ENCODE measurements around the gene TMEM176B. TPM values are rescaled to one million over a fixed set of nuclear protein-coding genes. Genes with fewer than 3 reads are reported as not detected.

TMEM176B gene
- total and polyA plus RNA-seq, 3 donors from 2014 or later = 3.9 to 69.3 (median 6.6) TPM

- Histone ChIP-seq H3K36me3 (ENCODE audit: low read depth, missing control alignments) (no peaks in the 10 kb centered on the region), H3K4me3 (no peak overlapping the region), H3K9me3 (no peaks in the 10 kb centered on the region), H3K27me3 (no peaks in the 10 kb centered on the region), H3K4me1 (no peaks in the 10 kb centered on the region), H3K27ac (no peak overlapping the region)
- intact Hi-C loops (cut with DNase I; ENCODE audit: low total_unique reads) = no loop called here
- no peak for DNase-seq
- TF ChIP-seq POLR2A (IDR thresholded peaks at IDR 0.05) = no peak
- TF ChIP-seq, protein P1, sequence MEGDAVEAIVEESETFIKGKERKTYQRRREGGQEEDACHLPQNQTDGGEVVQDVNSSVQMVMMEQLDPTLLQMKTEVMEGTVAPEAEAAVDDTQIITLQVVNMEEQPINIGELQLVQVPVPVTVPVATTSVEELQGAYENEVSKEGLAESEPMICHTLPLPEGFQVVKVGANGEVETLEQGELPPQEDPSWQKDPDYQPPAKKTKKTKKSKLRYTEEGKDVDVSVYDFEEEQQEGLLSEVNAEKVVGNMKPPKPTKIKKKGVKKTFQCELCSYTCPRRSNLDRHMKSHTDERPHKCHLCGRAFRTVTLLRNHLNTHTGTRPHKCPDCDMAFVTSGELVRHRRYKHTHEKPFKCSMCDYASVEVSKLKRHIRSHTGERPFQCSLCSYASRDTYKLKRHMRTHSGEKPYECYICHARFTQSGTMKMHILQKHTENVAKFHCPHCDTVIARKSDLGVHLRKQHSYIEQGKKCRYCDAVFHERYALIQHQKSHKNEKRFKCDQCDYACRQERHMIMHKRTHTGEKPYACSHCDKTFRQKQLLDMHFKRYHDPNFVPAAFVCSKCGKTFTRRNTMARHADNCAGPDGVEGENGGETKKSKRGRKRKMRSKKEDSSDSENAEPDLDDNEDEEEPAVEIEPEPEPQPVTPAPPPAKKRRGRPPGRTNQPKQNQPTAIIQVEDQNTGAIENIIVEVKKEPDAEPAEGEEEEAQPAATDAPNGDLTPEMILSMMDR (IDR thresholded peaks at IDR 0.05) = no peak
- WGBS, 2 donors = 91 to 95% methylated on average over 5 of the region's 5 CpGs
Observed at GRCh38 chr7:150847536-150847935, 47.4 kb upstream of the TMEM176B start.

DNA sequence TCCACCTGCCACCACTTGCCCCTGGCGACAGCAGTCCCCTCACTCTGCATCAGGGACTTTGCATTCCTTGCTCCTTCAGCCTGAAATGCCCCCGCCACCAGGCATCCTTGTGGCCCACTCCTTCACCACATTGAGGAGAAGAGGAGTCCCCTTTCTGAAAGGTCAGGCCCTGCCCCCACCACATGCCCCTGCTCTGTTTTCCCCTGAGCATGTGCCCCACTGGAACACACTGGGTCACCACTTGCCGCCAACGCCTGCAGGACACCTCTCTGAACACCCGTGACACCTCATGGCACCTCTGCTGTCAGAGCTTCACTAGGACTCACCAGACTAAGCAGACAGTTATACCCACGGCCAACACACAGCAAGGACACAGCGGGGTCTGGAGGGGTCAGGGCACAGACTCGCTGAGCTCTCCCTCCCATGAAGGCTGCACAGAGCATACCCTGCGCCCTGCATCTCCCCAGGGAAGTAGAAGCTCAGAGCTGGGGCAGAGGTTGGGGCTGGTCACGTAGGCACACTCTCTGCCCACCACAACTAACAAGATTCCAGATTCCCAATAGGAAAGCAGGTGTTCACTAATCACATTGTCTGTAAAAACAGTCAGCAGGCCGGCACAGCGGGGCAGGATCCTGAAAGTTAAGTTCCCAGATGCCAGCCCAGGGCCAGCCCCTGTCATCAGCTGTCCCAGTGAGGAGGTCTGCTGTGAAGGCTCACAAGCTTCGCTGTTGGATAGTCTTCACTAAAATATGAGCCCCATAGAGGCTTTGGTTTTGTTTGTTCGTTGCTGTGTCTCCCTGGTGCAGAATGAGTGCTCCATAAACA lies 46.3 kb upstream of the TMEM176B start:
- Histone ChIP-seq H3K27me3 (no peaks in the 10 kb centered on the region), H3K9me3 (no peaks in the 10 kb centered on the region), H3K4me1 (no peaks in the 10 kb centered on the region), H3K4me3 (no peak overlapping the region), H3K36me3 (ENCODE audit: low read depth, missing control alignments) (no peaks in the 10 kb centered on the region), H3K27ac (no peak overlapping the region)
- intact Hi-C loops (cut with DNase I; ENCODE audit: low total_unique reads) = no loop called here
- no peak for TF ChIP-seq POLR2A (IDR thresholded peaks at IDR 0.05)
- TF ChIP-seq, protein P1 (IDR thresholded peaks at IDR 0.05) = no peak
- no peak for DNase-seq
- 93 to 96% methylated on average over 12 to 14 of the region's 14 CpGs for WGBS, 2 donors

DNA sequence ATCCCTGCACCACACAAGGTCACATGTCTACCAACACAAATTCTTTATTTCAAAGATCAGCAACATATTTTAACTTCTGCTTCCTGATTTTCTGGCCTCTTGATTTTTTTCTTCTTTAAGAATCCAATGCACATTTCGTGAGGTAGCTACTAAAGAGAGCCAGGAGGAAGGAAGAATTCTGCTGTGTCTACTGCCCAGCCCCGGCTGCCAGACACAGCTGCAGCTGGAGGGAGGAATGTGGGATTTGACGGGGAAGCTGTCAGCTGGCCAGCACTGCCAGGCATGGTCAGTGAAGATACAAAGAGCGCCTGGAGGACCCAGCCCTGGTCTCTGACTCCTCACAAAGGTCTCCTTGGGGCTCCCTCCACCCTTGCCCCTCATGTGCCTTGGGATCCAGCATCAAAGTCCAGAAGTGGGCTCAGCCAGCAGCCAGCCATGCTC lies 45.3 kb upstream of the TMEM176B start:
- Histone ChIP-seq H3K36me3 (ENCODE audit: low read depth, missing control alignments) (no peaks in the 10 kb centered on the region), H3K4me1 (no peaks in the 10 kb centered on the region), H3K9me3 (no peaks in the 10 kb centered on the region), H3K27ac (no peak overlapping the region), H3K4me3 (no peak overlapping the region), H3K27me3 (no peaks in the 10 kb centered on the region)
- DNase-seq = no peak
- intact Hi-C loops (cut with DNase I; ENCODE audit: low total_unique reads) = no loop called here
- TF ChIP-seq, protein P1 (IDR thresholded peaks at IDR 0.05) = no peak
- TF ChIP-seq POLR2A (IDR thresholded peaks at IDR 0.05) = no peak
- WGBS, 2 donors = 18 to 24% methylated on average over 4 of the region's 4 CpGs

DNA sequence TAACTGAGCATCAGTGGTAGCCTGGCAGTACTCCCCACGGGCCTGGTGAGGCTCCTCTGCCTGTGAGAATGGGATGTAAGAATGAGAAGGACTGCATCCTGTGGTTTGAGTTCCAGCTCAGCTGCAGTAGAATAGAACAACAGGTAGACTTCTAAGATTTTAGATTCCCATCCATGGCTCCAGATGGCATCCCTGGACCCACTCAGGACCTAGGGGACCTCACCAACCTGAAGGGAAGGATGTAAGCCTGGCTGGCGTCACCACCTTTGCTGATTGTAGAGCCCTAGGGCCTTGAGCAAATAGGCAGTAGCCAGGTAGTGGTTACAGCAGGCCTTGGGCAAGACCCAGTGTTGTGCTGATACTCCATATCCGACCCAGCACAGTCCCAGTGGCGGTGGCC lies 42.6 kb upstream of the TMEM176B start:
- Histone ChIP-seq H3K27me3 (no peaks in the 10 kb centered on the region), H3K9me3 (no peaks in the 10 kb centered on the region), H3K27ac (no peak overlapping the region), H3K4me3 (no peak overlapping the region), H3K4me1 (no peaks in the 10 kb centered on the region), H3K36me3 (ENCODE audit: low read depth, missing control alignments) (no peaks in the 10 kb centered on the region)
- TF ChIP-seq, protein P1 (IDR thresholded peaks at IDR 0.05) = no peak
- TF ChIP-seq POLR2A (IDR thresholded peaks at IDR 0.05) = no peak
- no peak for DNase-seq
- 94 to 96% methylated on average over 3 to 4 of the region's 4 CpGs for WGBS, 2 donors
- intact Hi-C loops (cut with DNase I; ENCODE audit: low total_unique reads) = no loop called here

DNA sequence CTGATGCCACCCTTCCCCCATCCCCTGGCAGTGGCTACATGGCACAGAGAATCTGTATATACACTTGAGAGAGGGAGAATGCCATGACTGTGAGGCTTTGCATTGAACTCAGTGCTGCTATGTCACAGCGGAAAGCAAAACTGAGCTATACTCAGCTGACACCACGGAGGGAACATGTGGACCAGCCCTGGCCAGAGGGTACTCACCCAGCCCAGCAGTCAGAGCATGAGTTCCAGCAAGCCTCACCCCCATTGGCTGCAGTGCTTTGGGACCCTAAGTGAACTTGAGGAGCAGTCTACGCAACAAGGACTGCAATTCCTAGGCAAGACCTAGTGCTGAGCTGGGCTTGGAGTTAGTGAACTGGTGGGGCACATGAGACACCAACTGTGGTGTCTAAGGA lies 41.9 kb upstream of the TMEM176B start:
- intact Hi-C loops (cut with DNase I; ENCODE audit: low total_unique reads) = no loop called here
- Histone ChIP-seq H3K9me3 (no peaks in the 10 kb centered on the region), H3K4me3 (no peak overlapping the region), H3K36me3 (ENCODE audit: low read depth, missing control alignments) (no peaks in the 10 kb centered on the region), H3K27me3 (no peaks in the 10 kb centered on the region), H3K4me1 (no peaks in the 10 kb centered on the region), H3K27ac (no peak overlapping the region)
- no peak for DNase-seq
- TF ChIP-seq, protein P1 (IDR thresholded peaks at IDR 0.05) = no peak
- no peak for TF ChIP-seq POLR2A (IDR thresholded peaks at IDR 0.05)
- 95 to 100% methylated on average over 2 to 3 of the region's 3 CpGs for WGBS, 2 donors

All from testis (tissue), 3 donors.